HepG2 (cell line): ENCODE results near the gene ENO1. TPM values are rescaled to one million over a fixed set of nuclear protein-coding genes. Genes with fewer than 3 reads are reported as not detected.
A peak's percentile ranks its signal among the peaks of the same experiment; 100 is the strongest.

Experiments
- BRD4 ChIP-seq: sonication (generic); formaldehyde crosslinking; IDR thresholded peaks from 2 replicates; pipeline ENCODE4 v1.4.0; 2020; ENCODE audit warnings: missing genetic modification reagents
- DNMT1 ChIP-seq: sonication (generic); formaldehyde crosslinking; IDR thresholded peaks from 2 replicates; pipeline ENCODE4 v1.5.1; 2020; ENCODE audit warnings: mild to moderate bottlenecking, missing genetic modification reagents
- DPF2 ChIP-seq: sonication (generic); formaldehyde crosslinking; IDR thresholded peaks from 2 replicates; pipeline ENCODE4 v1.4.0; 2020; ENCODE audit warnings: mild to moderate bottlenecking, low read depth, missing genetic modification reagents, borderline replicate concordance
- FLYWCH1 ChIP-seq: sonication (generic); formaldehyde crosslinking; IDR thresholded peaks from 2 replicates; pipeline ENCODE4 v1.8.1; 2023; ENCODE audit warnings: mild to moderate bottlenecking, missing genetic modification reagents
- IRF9 ChIP-seq: sonication (generic); formaldehyde crosslinking; IDR thresholded peaks from 2 replicates; pipeline ENCODE4 v1.8.0; 2022; ENCODE audit warnings: missing genetic modification reagents, mild to moderate bottlenecking, borderline replicate concordance
- MAX ChIP-seq: IDR thresholded peaks from 2 replicates; pipeline ENCODE4 v1.6.1; 2012; ENCODE audit warnings: inconsistent platforms
- MLXIP ChIP-seq: sonication (generic); formaldehyde crosslinking; IDR thresholded peaks from 2 replicates; pipeline ENCODE4 v1.9.0; 2021; ENCODE audit warnings: missing genetic modification reagents, borderline replicate concordance
- MTA1 ChIP-seq: sonication (generic); formaldehyde crosslinking; IDR thresholded peaks from 2 replicates; pipeline ENCODE4 v1.4.0; 2020; ENCODE audit warnings: missing genetic modification reagents, mild to moderate bottlenecking, borderline replicate concordance
- POLR2A ChIP-seq, 2 experiments: IDR thresholded peaks; 2 replicates each; pipeline ENCODE4 v1.6.1; 2011; ENCODE audit warnings: low read depth in 2 of 2, low read length in 2 of 2, mild to moderate bottlenecking in 1 of 2, moderate library complexity in 1 of 2; ENCODE audit not compliant: insufficient read depth in 1 of 2
- STAG1 ChIP-seq: sonication (generic); formaldehyde crosslinking; IDR thresholded peaks from 2 replicates; pipeline ENCODE4 v1.4.0; 2020; ENCODE audit warnings: missing genetic modification reagents
- STAT6 ChIP-seq: sonication (generic); formaldehyde crosslinking; IDR thresholded peaks from 2 replicates; pipeline ENCODE4 v1.4.0; 2020; ENCODE audit warnings: missing genetic modification reagents, mild to moderate bottlenecking, borderline replicate concordance
- USF2 ChIP-seq, 2 experiments: sonication (generic) in 1 of 2; formaldehyde crosslinking in 1 of 2; IDR thresholded peaks; 2 replicates each; pipeline versions ENCODE4 v1.5.1 to v1.6.1; 2011 to 2020; ENCODE audit warnings: borderline replicate concordance in 1 of 2, low read depth in 1 of 2, low read length in 1 of 2, mild to moderate bottlenecking in 1 of 2, missing genetic modification reagents in 1 of 2, moderate library complexity in 1 of 2
- ZBTB34 ChIP-seq: sonication (generic); formaldehyde crosslinking; IDR thresholded peaks from 2 replicates; pipeline ENCODE4 v1.8.0; 2022; ENCODE audit warnings: mild to moderate bottlenecking, missing genetic modification reagents
- ZBTB43 ChIP-seq: sonication (generic); formaldehyde crosslinking; conservative IDR thresholded peaks from 2 replicates; pipeline ENCODE4 v1.4.0; 2020; ENCODE audit warnings: missing genetic modification reagents
- ZMYM2 ChIP-seq: sonication (generic); formaldehyde crosslinking; IDR thresholded peaks from 2 replicates; pipeline ENCODE4 v1.8.0; 2022; ENCODE audit warnings: mild to moderate bottlenecking, missing genetic modification reagents
- ZSCAN21 ChIP-seq: sonication (generic); formaldehyde crosslinking; IDR thresholded peaks from 2 replicates; pipeline ENCODE4 v1.8.0; 2022; ENCODE audit warnings: mild to moderate bottlenecking, missing genetic modification reagents, moderate library complexity, borderline replicate concordance
- polyA plus RNA-seq, 8 experiments: library from polyadenylated mRNA; depleted of rRNA in 3 of 8; stranded (reverse) in 7 of 8; unstranded in 1 of 8; fragments of >200 nt; fragmentation: Illumina TruSeq in 4 of 8; extraction: Trizol in 4 of 8; gene quantifications; 2 replicates each; pipeline versions ENCODE4 v1.2.1 to v1.2.3, GENCODE V29; 2011 to 2016; ENCODE audit warnings: low read depth in 4 of 8, missing spikeins in 1 of 8, mixed read lengths in 1 of 8; ENCODE audit not compliant: insufficient read depth in 1 of 8
- total RNA-seq, 5 experiments: library from RNA; depleted of rRNA; stranded (reverse); fragments of >200 nt; fragmentation: Illumina TruSeq; extraction: Trizol; gene quantifications; 2 replicates each; pipeline ENCODE4 v1.2.3, GENCODE V29; 2016; ENCODE audit warnings: low read depth in 1 of 5

ENO1 gene
- total and polyA plus RNA-seq, 2 of the 13 experiments (the other 11 are each of a cell fraction or from before 2014, with no cell fraction given): 1,559 to 3,103 TPM

GRCh38 chr1:8858112-8858668, 20.3 kb downstream of the ENO1 start (continued):
- no peak for TF ChIP-seq USF2 (IDR thresholded peaks at IDR 0.05; ENCODE audit: low read depth, low read length)
- TF ChIP-seq USF2 (CRISPR knock-in tag; IDR thresholded peaks at IDR 0.05; ENCODE audit: borderline replicate concordance): peak; percentile 43; the same call in 1 of the 2 replicates
- no peak for TF ChIP-seq ZMYM2 (CRISPR knock-in tag)
- TF ChIP-seq DPF2 (CRISPR knock-in tag): peak; percentile 61; the same call in 1 of the 2 replicates
- TF ChIP-seq ZBTB34 (CRISPR knock-in tag): no peak
- TF ChIP-seq MLXIP: no peak
- TF ChIP-seq POLR2A (IDR thresholded peaks at IDR 0.05; ENCODE audit: insufficient read depth in 1 of 2, low read depth in 2 of 2, low read length in 2 of 2): peak; percentile 22 to 55; a peak in 2 of 4 replicates
- no peak for TF ChIP-seq BRD4 (CRISPR knock-in tag)
- TF ChIP-seq DNMT1: no peak
- no peak; the same call in 1 of the 2 replicates for TF ChIP-seq ZSCAN21 (CRISPR knock-in tag)
- 0 out of 2 replicates have a peak, but pooled peaks have one; percentile 48 for TF ChIP-seq IRF9 (CRISPR knock-in tag)
- TF ChIP-seq STAT6 (CRISPR knock-in tag): no peak
- 0 out of 2 replicates have a peak, but pooled peaks have one; percentile 30 for TF ChIP-seq MAX
- TF ChIP-seq ZBTB43: no peak
- no peak for TF ChIP-seq MTA1 (CRISPR knock-in tag)
- TF ChIP-seq FLYWCH1 (CRISPR knock-in tag): no peak
- no peak for TF ChIP-seq STAG1 (CRISPR knock-in tag)
